Glutamatergic neuron (in vitro differentiated cells): ENCODE data around the gene AGPAT3. TPM values are rescaled to one million over a fixed set of nuclear protein-coding genes. Genes with fewer than 3 reads are reported as not detected.
A peak's percentile ranks its signal among the peaks of the same experiment; 100 is the strongest.

ENCODE experiments used
- DNase-seq: peaks from one replicate; pipeline ENCODE4 v3.0.0; 2022
- H3K27ac Mint-ChIP-seq: one replicate; pipeline ENCODE4 v1.8.0; 2020; ENCODE audit warnings: mild to moderate bottlenecking, mixed read lengths, inconsistent platforms; ENCODE audit not compliant: unreplicated experiment
- H3K27me3 Mint-ChIP-seq: one replicate; pipeline ENCODE4 v1.8.0; 2020; ENCODE audit warnings: mild to moderate bottlenecking, moderate library complexity, mixed read lengths, inconsistent platforms; ENCODE audit not compliant: unreplicated experiment
- H3K36me3 Mint-ChIP-seq: one replicate; pipeline ENCODE4 v1.8.0; 2020; ENCODE audit warnings: mild to moderate bottlenecking, mixed read lengths, inconsistent platforms; ENCODE audit not compliant: unreplicated experiment
- H3K4me1 Mint-ChIP-seq: one replicate; pipeline ENCODE4 v1.8.0; 2020; ENCODE audit warnings: mild to moderate bottlenecking, low read depth, mixed read lengths, inconsistent platforms; ENCODE audit not compliant: unreplicated experiment
- H3K4me3 Mint-ChIP-seq: one replicate; pipeline ENCODE4 v1.8.0; 2020; ENCODE audit warnings: mild to moderate bottlenecking, mixed read lengths, inconsistent platforms; ENCODE audit not compliant: unreplicated experiment
- H3K9me3 Mint-ChIP-seq: one replicate; pipeline ENCODE4 v1.8.0; 2020; ENCODE audit warnings: mild to moderate bottlenecking, moderate library complexity, mixed read lengths, inconsistent platforms; ENCODE audit not compliant: unreplicated experiment
- total RNA-seq: library from RNA; stranded (reverse); fragmentation: NEBNext Ultra II Directional; extraction: Animal tissue kit (Norgen Biotek cat#: 25700); gene quantifications from one replicate; pipeline ENCODE4 v1.2.1, GENCODE V29; 2021; ENCODE audit not compliant: unreplicated experiment
- TF ChIP-seq, protein P1 (sequence below): fragments of 200-600 bp; sonication (generic); IDR thresholded peaks from one replicate; pipeline ENCODE4 v1.5.0; 2021; ENCODE audit not compliant: partially characterized antibody, unreplicated experiment

Gene AGPAT3
- total RNA-seq, 1 donor from 2014 or later, result 12.6 TPM

DNA sequence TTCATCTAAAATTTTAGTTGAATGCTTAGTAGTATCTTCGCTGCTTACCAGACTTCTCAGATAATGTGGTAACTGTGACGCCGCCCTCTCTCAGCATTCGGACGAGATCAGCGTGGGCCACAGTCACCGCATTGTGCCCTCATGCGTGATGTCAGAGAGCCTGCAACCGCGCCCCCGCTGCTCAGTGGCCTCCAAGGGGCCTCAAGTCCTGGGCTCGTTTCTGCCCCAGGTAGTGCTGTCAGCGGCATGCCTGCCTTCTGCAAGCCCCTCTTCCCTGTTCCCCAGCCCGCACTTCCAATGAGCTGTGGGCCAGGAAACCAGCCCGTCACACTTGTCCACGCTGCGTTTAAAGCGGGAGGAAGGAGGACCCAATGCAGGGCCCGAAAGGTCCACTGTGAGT, 85.5 kb downstream of the AGPAT3 start:
- Mint-ChIP-seq H3K27me3 (peaks cover 2% of the 10 kb centered on the region), H3K9me3 (no peaks in the 10 kb centered on the region), H3K36me3 (peaks cover 4% of the 10 kb centered on the region), H3K4me3 (no peak overlapping the region), H3K27ac (no peak overlapping the region), H3K4me1 (no peaks in the 10 kb centered on the region)
- TF ChIP-seq, protein P1, sequence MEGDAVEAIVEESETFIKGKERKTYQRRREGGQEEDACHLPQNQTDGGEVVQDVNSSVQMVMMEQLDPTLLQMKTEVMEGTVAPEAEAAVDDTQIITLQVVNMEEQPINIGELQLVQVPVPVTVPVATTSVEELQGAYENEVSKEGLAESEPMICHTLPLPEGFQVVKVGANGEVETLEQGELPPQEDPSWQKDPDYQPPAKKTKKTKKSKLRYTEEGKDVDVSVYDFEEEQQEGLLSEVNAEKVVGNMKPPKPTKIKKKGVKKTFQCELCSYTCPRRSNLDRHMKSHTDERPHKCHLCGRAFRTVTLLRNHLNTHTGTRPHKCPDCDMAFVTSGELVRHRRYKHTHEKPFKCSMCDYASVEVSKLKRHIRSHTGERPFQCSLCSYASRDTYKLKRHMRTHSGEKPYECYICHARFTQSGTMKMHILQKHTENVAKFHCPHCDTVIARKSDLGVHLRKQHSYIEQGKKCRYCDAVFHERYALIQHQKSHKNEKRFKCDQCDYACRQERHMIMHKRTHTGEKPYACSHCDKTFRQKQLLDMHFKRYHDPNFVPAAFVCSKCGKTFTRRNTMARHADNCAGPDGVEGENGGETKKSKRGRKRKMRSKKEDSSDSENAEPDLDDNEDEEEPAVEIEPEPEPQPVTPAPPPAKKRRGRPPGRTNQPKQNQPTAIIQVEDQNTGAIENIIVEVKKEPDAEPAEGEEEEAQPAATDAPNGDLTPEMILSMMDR, result no peak
- DNase-seq, result peak; percentile 9

DNA sequence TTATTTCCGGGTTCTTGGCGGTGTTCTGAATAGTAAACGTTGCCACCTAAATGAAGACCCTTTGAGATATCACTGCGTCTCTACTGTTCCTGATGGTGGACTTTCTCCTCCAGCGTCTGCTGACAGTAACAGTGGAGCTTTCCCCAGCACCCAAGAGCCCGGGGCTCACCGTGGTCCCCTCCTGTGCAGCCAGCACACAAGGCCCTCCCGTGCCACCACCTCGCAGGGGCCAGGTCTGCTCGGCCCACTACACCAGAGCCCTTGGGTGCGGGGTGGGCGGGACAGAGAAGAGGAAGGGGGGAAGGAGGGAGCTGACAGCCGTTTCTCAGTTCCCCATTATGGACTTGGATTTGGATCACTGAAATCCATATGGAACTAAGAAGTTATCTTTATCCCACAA, 85.9 kb downstream of the AGPAT3 start:
- no peak overlapping the region for H3K4me3 Mint-ChIP-seq
- no peaks in the 10 kb centered on the region for H3K4me1 Mint-ChIP-seq
- no peak overlapping the region for H3K27ac Mint-ChIP-seq
- TF ChIP-seq, protein P1, result no peak
- H3K36me3 Mint-ChIP-seq, result peaks cover 4% of the 10 kb centered on the region
- peaks cover 2% of the 10 kb centered on the region for H3K27me3 Mint-ChIP-seq
- DNase-seq, result no peak
- H3K9me3 Mint-ChIP-seq, result no peaks in the 10 kb centered on the region

DNA sequence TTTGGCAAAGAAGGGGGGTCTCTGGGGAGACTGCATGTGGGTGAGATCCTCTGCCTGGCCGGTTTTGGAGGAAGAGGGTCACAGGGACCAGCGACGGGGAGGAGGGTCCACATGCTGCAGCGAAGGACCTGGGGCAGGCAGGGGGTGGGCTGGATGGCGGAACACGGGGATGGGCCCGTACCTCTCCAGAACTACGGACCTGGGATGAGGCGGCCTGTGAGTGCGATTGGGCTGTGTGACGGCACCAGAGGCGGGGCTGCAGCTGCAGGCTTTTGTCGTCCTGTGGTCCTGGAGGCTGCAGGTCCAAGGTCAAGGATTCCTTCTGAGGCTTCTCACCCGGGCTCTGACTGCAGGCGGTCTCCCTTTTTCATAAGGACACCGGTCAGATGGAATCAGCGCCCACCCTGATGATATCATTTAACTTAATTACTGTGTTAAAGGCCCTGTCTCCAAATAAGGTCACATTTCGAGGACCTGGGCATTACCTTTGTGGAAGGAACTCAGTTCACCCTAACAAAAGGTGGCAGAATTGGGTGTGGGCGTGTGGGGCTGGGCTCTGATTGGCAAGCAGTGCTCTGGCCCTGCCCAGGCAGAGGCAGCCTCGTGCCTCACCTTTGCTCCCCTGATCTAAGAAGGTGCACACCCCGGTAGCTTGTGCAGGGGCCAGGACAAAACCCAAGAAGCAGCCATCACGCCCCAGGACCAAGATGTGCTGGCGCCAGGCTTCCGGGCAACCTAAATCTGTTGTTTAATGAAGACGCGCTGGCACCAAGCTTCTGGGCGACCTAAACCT, 87.1 kb downstream of the AGPAT3 start:
- no peaks in the 10 kb centered on the region for H3K4me1 Mint-ChIP-seq
- peaks cover 4% of the 10 kb centered on the region for H3K36me3 Mint-ChIP-seq
- H3K27me3 Mint-ChIP-seq, result peaks cover 3% of the 10 kb centered on the region
- no peak for DNase-seq
- no peak overlapping the region for H3K4me3 Mint-ChIP-seq
- H3K9me3 Mint-ChIP-seq, result no peaks in the 10 kb centered on the region
- no peak overlapping the region for H3K27ac Mint-ChIP-seq
- TF ChIP-seq, protein P1, result no peak

DNA sequence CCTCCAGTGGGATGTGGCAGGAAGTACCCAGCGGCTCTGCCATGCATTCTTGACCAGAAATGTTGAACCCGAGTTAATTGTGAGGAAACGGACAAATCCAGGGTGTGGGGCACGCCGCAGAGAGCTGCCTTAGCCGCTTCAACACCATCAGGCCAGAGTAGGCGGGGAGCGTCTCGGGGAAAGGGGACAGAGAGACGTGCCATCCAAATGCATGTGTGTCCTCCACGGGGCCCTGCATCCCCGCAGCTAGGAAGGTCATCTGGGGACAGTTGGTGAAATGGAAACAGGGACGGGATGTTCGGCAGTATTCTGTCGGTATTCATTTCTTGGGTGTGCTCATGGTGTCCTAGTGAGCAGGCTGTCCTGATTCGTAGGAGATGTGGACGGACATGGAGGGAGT, 88.0 kb downstream of the AGPAT3 start:
- Mint-ChIP-seq H3K4me1 (no peaks in the 10 kb centered on the region), H3K27me3 (peaks cover 1% of the 10 kb centered on the region), H3K36me3 (peaks cover 4% of the 10 kb centered on the region), H3K9me3 (no peaks in the 10 kb centered on the region), H3K4me3 (no peak overlapping the region), H3K27ac (no peak overlapping the region)
- no peak for DNase-seq
- TF ChIP-seq, protein P1, result no peak

DNA sequence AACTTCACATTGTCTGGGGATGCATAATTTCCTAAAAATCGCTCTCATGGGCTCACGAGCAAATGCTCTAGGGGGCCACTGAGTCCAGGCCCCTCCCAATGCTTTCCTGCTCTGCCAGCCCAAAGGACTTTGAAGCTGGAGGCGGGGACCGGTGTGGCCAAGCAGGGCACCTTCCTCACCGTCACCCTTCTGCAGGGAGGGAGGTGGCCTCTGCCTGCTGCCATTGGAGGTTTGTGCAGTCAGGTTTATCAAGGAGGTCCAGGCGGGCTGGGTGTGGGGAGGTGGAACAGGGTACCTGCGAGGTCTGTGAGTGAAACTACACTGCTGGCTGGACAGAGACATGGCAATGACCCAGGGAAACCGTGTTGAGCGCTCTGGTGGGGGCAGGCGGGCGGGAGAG, 89.0 kb downstream of the AGPAT3 start:
- Mint-ChIP-seq H3K27ac (no peak overlapping the region), H3K27me3 (peaks cover 1% of the 10 kb centered on the region), H3K4me3 (no peak overlapping the region), H3K4me1 (no peaks in the 10 kb centered on the region), H3K36me3 (peaks cover 4% of the 10 kb centered on the region), H3K9me3 (no peaks in the 10 kb centered on the region)
- TF ChIP-seq, protein P1, result no peak
- DNase-seq, result no peak
